Measurements from ENCODE around the gene RING1.

The RING1 gene

DNA sequence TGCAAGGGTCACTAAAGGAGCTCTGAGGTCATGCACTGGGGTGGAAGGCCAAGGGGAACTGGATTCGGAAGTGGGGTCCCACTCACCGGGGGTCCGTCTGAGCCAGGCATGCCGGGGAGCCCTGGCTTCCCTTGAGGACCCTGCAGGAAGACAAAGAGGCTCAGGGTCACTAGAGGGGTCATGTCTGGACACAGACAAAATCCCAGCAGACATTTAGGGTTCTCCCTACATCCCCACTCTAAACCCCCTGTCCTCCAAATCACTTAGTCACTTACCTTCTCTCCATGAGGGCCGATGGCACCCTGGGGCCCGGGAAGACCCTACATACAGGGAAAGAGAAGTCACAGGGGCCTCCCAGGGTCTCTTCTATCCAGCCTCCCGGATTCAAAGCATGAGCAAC lies 31.4 kb upstream of the RING1 start:
- Histone ChIP-seq H3K9me3 (replicated peaks; ENCODE audit: insufficient read depth, low read length) (no peaks in the 10 kb centered on the region), H3K9ac (ENCODE audit: low read length) (no peak overlapping the region), H3K36me3 (replicated peaks; ENCODE audit: insufficient read depth, low read length) (no peaks in the 10 kb centered on the region), H3F3A (ENCODE audit: insufficient read depth, low read length) (no peaks in the 10 kb centered on the region), H3K27me3 (replicated peaks; ENCODE audit: insufficient read depth, low read length) (peaks cover 45% of the 10 kb centered on the region), H3K4me1 (ENCODE audit: low read length) (no peaks in the 10 kb centered on the region), H2AFZ (ENCODE audit: low read length) (no peak overlapping the region), H3K9me2 (replicated peaks; ENCODE audit: insufficient read depth, low read length) (no peaks in the 10 kb centered on the region), H3K4me3 (ENCODE audit: low read length) (no peak overlapping the region), H3K4me2 (ENCODE audit: low read depth, low read length) (no peak overlapping the region), H4K20me1 (ENCODE audit: insufficient read depth, low read length) (no peaks in the 10 kb centered on the region), H3K27ac (ENCODE audit: low read length) (no peak overlapping the region), H3K79me2 (ENCODE audit: low read length) (no peaks in the 10 kb centered on the region)
- DNase-seq = no peak
- no peak for TF ChIP-seq EZH2 (optimal IDR thresholded peaks at IDR 0.05; ENCODE audit: low read depth, low read length)
- TF ChIP-seq EZH2phosphoT487 (IDR thresholded peaks at IDR 0.05; ENCODE audit: low read length) = no peak
- TF ChIP-seq, protein P1, sequence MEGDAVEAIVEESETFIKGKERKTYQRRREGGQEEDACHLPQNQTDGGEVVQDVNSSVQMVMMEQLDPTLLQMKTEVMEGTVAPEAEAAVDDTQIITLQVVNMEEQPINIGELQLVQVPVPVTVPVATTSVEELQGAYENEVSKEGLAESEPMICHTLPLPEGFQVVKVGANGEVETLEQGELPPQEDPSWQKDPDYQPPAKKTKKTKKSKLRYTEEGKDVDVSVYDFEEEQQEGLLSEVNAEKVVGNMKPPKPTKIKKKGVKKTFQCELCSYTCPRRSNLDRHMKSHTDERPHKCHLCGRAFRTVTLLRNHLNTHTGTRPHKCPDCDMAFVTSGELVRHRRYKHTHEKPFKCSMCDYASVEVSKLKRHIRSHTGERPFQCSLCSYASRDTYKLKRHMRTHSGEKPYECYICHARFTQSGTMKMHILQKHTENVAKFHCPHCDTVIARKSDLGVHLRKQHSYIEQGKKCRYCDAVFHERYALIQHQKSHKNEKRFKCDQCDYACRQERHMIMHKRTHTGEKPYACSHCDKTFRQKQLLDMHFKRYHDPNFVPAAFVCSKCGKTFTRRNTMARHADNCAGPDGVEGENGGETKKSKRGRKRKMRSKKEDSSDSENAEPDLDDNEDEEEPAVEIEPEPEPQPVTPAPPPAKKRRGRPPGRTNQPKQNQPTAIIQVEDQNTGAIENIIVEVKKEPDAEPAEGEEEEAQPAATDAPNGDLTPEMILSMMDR (IDR thresholded peaks at IDR 0.05; ENCODE audit: low read length) = no peak

DNA sequence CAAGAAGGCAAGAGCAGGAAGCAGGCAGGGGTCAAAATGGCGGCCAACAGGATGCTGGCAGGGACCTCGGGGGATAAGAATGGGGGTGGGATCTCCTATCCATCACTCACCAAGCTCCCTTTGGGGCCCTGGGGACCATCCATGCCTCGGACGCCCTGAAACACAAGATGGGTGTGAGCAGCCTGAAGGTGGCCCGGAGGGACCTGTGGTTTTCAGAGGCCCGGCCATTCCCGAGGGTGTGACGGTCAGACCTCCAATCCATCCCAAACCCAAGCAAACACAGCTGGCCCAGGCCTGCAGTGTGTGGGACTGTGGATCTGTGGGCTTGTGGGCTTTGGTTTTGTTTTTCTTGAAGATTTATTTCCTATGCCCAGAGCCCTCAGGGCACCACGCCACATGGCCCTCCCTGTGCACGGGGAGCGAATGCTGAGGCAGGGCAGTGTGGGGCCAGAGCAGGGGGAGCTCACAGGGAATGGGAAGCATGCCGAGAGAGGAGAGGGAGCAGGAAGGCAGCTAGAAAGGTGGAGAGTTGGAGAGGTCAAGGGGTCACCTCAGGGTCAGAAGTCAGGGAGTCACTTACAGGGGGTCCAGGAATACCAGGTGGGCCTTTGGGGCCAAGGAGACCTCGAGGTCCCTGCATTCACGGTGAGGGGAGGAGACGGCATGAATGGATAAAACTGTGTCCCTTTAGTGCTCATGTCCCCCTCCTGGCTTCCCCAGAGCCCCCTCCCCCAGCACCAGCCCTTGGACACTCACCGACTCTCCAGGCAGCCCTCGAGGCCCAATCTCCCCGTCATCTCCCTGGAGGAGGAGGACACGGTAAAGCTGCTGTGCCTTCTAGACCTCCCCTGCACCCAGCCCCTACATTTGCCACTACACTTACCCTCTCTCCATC lies 30.5 kb upstream of the RING1 start:
- no peak overlapping the region for H2AFZ ChIP-seq (ENCODE audit: low read length)
- H3K27ac ChIP-seq (ENCODE audit: low read length) = no peak overlapping the region
- no peaks in the 10 kb centered on the region for H4K20me1 ChIP-seq (ENCODE audit: insufficient read depth, low read length)
- no peaks in the 10 kb centered on the region for H3K9me3 ChIP-seq (replicated peaks; ENCODE audit: insufficient read depth, low read length)
- H3K4me1 ChIP-seq (ENCODE audit: low read length) = no peaks in the 10 kb centered on the region
- H3K79me2 ChIP-seq (ENCODE audit: low read length) = no peaks in the 10 kb centered on the region
- H3F3A ChIP-seq (ENCODE audit: insufficient read depth, low read length) = no peaks in the 10 kb centered on the region
- DNase-seq = no peak
- no peak overlapping the region for H3K4me2 ChIP-seq (ENCODE audit: low read depth, low read length)
- H3K9me2 ChIP-seq (replicated peaks; ENCODE audit: insufficient read depth, low read length) = no peaks in the 10 kb centered on the region
- TF ChIP-seq EZH2 (optimal IDR thresholded peaks at IDR 0.05; ENCODE audit: low read depth, low read length) (no peak), EZH2phosphoT487 (IDR thresholded peaks at IDR 0.05; ENCODE audit: low read length) (no peak)
- TF ChIP-seq, protein P1 (IDR thresholded peaks at IDR 0.05; ENCODE audit: low read length) = no peak
- no peak overlapping the region for H3K4me3 ChIP-seq (ENCODE audit: low read length)
- H3K9ac ChIP-seq (ENCODE audit: low read length) = no peak overlapping the region
- H3K27me3 ChIP-seq (replicated peaks; ENCODE audit: insufficient read depth, low read length) = peaks cover 45% of the 10 kb centered on the region
- H3K36me3 ChIP-seq (replicated peaks; ENCODE audit: insufficient read depth, low read length) = no peaks in the 10 kb centered on the region

DNA sequence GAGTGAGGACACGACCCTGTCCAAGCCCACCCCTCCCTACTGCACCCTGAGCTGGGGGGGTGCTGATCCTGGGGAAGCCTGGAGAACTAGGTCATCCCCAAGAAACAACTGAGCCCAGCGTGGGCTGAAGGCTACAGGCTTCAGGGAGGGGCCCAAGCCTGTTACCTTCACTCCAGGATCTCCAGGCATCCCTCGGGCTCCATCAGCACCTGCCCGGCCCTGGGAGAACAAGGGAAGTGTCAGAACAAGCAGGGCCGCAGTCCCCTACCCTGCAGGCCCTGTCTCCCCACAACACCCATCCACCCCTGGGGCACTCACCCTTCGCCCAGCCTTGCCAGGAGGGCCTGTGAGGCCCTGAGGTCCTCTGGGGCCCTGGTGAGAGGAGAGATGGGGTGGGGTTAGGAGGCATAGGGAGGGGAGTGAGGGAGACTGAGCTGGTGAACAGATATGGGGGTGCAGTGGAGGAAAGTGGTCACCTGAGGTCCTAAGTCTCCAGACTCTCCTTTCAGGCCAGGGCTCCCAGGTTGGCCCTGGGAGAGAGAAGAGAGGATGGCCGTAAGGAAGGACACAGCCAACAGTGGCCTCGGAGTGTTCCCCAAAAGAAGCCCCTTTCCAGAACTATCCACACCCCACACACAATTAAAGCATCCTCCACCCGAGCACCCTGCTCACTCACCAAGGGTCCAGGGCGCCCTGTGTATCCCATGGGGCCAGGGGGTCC lies 29.4 kb upstream of the RING1 start:
- Histone ChIP-seq H3K4me2 (ENCODE audit: low read depth, low read length) (no peak overlapping the region), H3F3A (ENCODE audit: insufficient read depth, low read length) (no peaks in the 10 kb centered on the region), H2AFZ (ENCODE audit: low read length) (no peak overlapping the region), H3K9me3 (replicated peaks; ENCODE audit: insufficient read depth, low read length) (no peaks in the 10 kb centered on the region), H3K79me2 (ENCODE audit: low read length) (no peaks in the 10 kb centered on the region), H3K4me1 (ENCODE audit: low read length) (peaks cover 9% of the 10 kb centered on the region), H3K27ac (ENCODE audit: low read length) (no peak overlapping the region), H3K36me3 (replicated peaks; ENCODE audit: insufficient read depth, low read length) (no peaks in the 10 kb centered on the region), H3K27me3 (replicated peaks; ENCODE audit: insufficient read depth, low read length) (peaks cover 36% of the 10 kb centered on the region; the same call in 1 of the 2 replicates), H4K20me1 (ENCODE audit: insufficient read depth, low read length) (no peaks in the 10 kb centered on the region), H3K9ac (ENCODE audit: low read length) (no peak overlapping the region), H3K9me2 (replicated peaks; ENCODE audit: insufficient read depth, low read length) (no peaks in the 10 kb centered on the region), H3K4me3 (ENCODE audit: low read length) (no peak overlapping the region)
- no peak for TF ChIP-seq EZH2phosphoT487 (IDR thresholded peaks at IDR 0.05; ENCODE audit: low read length)
- TF ChIP-seq, protein P1 (IDR thresholded peaks at IDR 0.05; ENCODE audit: low read length) = no peak
- DNase-seq = no peak
